PC-3 (cell line): ENCODE measurements around the gene HIGD2A. TPM values are rescaled to one million over a fixed set of nuclear protein-coding genes. Genes with fewer than 3 reads are reported as not detected.

ENCODE experiments used
- ATAC-seq: fragments of 200-7000 bp; cut with Tn5 transposase; 2 replicates; pipeline ENCODE4 v1.9.1; 2020; ENCODE audit warnings: mild to moderate bottlenecking, moderate library complexity
- Bru-seq: library from RNA; stranded (reverse); fragments of 400-500 nt; gene quantifications from one replicate; lab custom pipeline; 2021; lab: Mats Ljungman, UMichigan
- BruChase-seq, 2 experiments: library from RNA; stranded (reverse); fragments of 400-500 nt; gene quantifications; one replicate each; lab custom pipeline; 2021; lab: Mats Ljungman, UMichigan
- BruUV-seq: library from RNA; stranded (reverse); fragments of 400-500 nt; replicated peaks from 2 replicates; lab custom pipeline; 2021; lab: Mats Ljungman, UMichigan
- CTCF ChIA-PET: fragments of 300-600 bp; sonication (Branson Sonifier 250); formaldehyde crosslinking; loops from one replicate; lab custom pipeline; 2022; ENCODE audit warnings: antibody characterized with exemption; lab: Charles Lee
- POLR2A ChIA-PET: fragments of 300-600 bp; sonication (Branson Sonifier 250); formaldehyde crosslinking; loops from one replicate; lab custom pipeline; 2022; ENCODE audit warnings: antibody characterized with exemption; ENCODE audit not compliant: unreplicated experiment; lab: Charles Lee
- DNase-seq: peaks from one replicate; pipeline ENCODE4 v3.0.0-alpha.2; 2015
- H2AFZ ChIP-seq: fragments of 300-600 bp; sonication (generic); 2 replicates; pipeline ENCODE4 v1.6.0; 2016; ENCODE audit warnings: antibody characterized with exemption, low read length
- H3F3A ChIP-seq: fragments of 300-600 bp; sonication (generic); one replicate; pipeline ENCODE4 v1.6.0; 2017; ENCODE audit warnings: antibody characterized with exemption, low read length, control low read depth, mild to moderate bottlenecking; ENCODE audit not compliant: unreplicated experiment
- H3K27ac ChIP-seq: fragments of 300-600 bp; sonication (generic); 2 replicates; pipeline ENCODE4 v1.5.1; 2016; ENCODE audit warnings: mild to moderate bottlenecking, low read length
- H3K27me3 ChIP-seq: fragments of 300-600 bp; sonication (generic); 2 replicates; pipeline ENCODE4 v1.6.1; 2016; ENCODE audit warnings: low read length, mixed read lengths
- H3K36me3 ChIP-seq: fragments of 300-600 bp; sonication (generic); 2 replicates; pipeline ENCODE4 v1.6.1; 2016; ENCODE audit warnings: low read depth, mixed run types, low read length, mixed read lengths
- H3K4me1 ChIP-seq: fragments of 300-600 bp; sonication (generic); 2 replicates; pipeline ENCODE4 v1.5.1; 2016; ENCODE audit warnings: low read length; ENCODE audit not compliant: insufficient read depth
- H3K4me2 ChIP-seq: fragments of 300-600 bp; sonication (generic); 2 replicates; pipeline ENCODE4 v1.6.0; 2016; ENCODE audit warnings: low read length
- H3K4me3 ChIP-seq: fragments of 300-600 bp; sonication (generic); 2 replicates; pipeline ENCODE4 v1.5.1; 2016; ENCODE audit warnings: mild to moderate bottlenecking, low read length, mixed read lengths
- H3K79me2 ChIP-seq: fragments of 300-600 bp; sonication (generic); 2 replicates; pipeline ENCODE4 v1.6.1; 2017; ENCODE audit warnings: low read length, mixed read lengths
- H3K9ac ChIP-seq: fragments of 300-600 bp; sonication (generic); 2 replicates; pipeline ENCODE4 v1.6.0; 2016; ENCODE audit warnings: mild to moderate bottlenecking, low read length
- H3K9me2 ChIP-seq: fragments of 300-600 bp; sonication (generic); replicated peaks from 2 replicates; pipeline ENCODE4 v1.6.1; 2016; ENCODE audit warnings: mixed run types, low read length, mixed read lengths
- H3K9me3 ChIP-seq: fragments of 300-600 bp; sonication (generic); 2 replicates; pipeline ENCODE4 v1.6.1; 2016; ENCODE audit warnings: low read length, mixed read lengths
- H4K20me1 ChIP-seq: fragments of 300-600 bp; sonication (generic); 2 replicates; pipeline ENCODE4 v1.6.1; 2016; ENCODE audit warnings: low read length, mixed read lengths
- EZH2 ChIP-seq: fragments of 300-600 bp; sonication (generic); IDR thresholded peaks from one replicate; pipeline ENCODE4 v1.6.1; 2017; ENCODE audit warnings: antibody characterized with exemption, mild to moderate bottlenecking, low read length; ENCODE audit not compliant: unreplicated experiment
- EZH2phosphoT487 ChIP-seq: fragments of 300-600 bp; sonication (generic); IDR thresholded peaks from 2 replicates; pipeline ENCODE4 v1.6.1; 2018; ENCODE audit warnings: mild to moderate bottlenecking, antibody characterized with exemption, low read length, borderline replicate concordance
- intact Hi-C: fragments of 100-400 bp; cut with micrococcal nuclease; formaldehyde crosslinking; loops from 2 replicates; pipeline ENCODE4 v1.9.0; 2023
- long read RNA-seq: library from polyadenylated mRNA; unstranded; transcript quantifications from one replicate; pipeline ENCODE4 v2.0.0, GENCODE V29; 2021; ENCODE audit not compliant: unreplicated experiment
- total RNA-seq: library from RNA; depleted of rRNA; stranded (reverse); fragments of >200 nt; gene quantifications from 2 replicates; pipeline ENCODE4 v1.2.3, GENCODE V29; 2014; rRNA removed
- TF ChIP-seq, protein P1 (sequence below): fragments of 300-600 bp; sonication (generic); conservative IDR thresholded peaks from 2 replicates; pipeline ENCODE4 v1.5.1; 2017; ENCODE audit warnings: antibody characterized with exemption, low read depth, mild to moderate bottlenecking, low read length

HIGD2A gene, protein sequence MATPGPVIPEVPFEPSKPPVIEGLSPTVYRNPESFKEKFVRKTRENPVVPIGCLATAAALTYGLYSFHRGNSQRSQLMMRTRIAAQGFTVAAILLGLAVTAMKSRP
- total RNA-seq, result 164 and 174 TPM in 2 replicates
- percentile 98 among the genes with signal in this experiment for Bru-seq, nascent RNA
- percentile 99 among the genes with signal in this experiment for BruChase-seq, experiment 1, labeled RNA remaining after a 6-hour chase
- percentile 98 among the genes with signal in this experiment for BruChase-seq, experiment 2, labeled RNA remaining after a 2-hour chase
- long read RNA-seq, transcript HIGD2A-201 (2 exons, 668 nt), result major isoform, 120 of 120 reads
- long read RNA-seq, partial matches to known transcripts, result 0 of 120 reads
- long read RNA-seq, other reads (novel, unspliced or antisense), result 0 of 120 reads

DNA sequence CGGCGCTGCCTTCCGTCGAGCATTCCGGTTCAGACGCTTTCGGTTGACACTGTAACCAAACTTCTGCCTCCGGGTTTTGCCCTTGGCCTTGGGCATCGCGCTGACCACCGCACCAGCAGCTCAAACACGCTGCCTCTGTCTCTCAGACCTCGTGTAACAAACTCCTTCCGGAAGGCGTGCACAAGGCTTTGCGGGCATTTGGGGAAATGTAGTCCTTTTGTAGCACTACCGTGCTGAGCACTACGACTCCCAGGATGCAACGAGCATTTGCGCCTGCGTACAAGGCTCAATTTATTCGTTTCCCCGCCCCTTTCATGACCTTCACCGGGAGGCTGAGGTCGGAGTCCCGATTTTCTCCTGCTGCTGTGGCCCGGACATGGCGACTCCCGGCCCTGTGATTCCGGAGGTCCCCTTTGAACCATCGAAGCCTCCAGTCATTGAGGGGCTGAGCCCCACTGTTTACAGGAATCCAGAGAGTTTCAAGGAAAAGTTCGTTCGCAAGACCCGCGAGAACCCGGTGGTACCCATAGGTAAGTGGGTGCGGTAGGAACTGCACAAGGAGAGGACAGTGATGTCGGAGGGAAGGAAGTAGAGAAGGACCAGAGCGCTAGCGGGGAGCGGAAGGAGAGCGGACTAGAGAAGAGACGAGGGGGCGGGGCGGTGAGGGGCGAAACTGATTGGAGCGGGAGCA, at the start of gene HIGD2A, which contains the start of gene NOP16:
HIGD2A (plus strand) TSS at position 308 of the 691 bp plus-strand sequence; CDS start at position 377, 69 bp downstream.
NOP16 (minus strand) TSS at position 155 of the 691 bp plus-strand sequence; CDS start at position 96, 59 bp downstream.
- intact Hi-C loops, result loop anchor here (1.0 kb wide), 3 partner anchors 60 to 190 kb away; partner anchors contain the start of genes FAF2 and RNF44
- POLR2A ChIA-PET, result interaction anchor here (0.5 kb wide), 1 partner anchor 280 kb away, joined by 3 read pairs; no protein-coding TSS in a partner anchor
- peak within 1 kb of the TSS; percentile 97 for H2AFZ ChIP-seq

DNA sequence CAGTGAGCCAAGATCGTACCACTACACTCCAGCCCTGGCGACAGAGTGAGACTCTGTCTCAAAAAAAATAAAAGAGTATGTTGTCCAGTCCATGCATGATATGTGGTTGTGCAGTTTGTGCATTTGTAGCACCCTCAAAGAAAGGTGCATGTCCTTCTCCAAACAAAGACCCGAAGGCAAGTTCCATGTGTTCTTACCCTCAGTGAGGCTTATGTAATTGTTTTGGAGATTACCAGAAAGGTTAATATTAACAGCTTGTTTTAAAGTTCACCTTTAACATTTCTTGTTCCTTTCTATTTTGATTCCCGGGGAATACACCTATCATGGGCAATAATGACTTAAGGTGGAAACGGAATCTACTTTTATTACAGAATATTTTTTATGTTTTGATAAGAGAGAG, 49.2 kb upstream of the HIGD2A start:
- H3K9me3 ChIP-seq, result no peaks in the 10 kb centered on the region
- no peaks in the 10 kb centered on the region for H3F3A ChIP-seq
- no peak overlapping the region for H3K4me2 ChIP-seq
- H3K27ac ChIP-seq, result no peak overlapping the region
- H3K9me2 ChIP-seq, result no peaks in the 10 kb centered on the region
- H3K27me3 ChIP-seq, result no peaks in the 10 kb centered on the region
- H3K36me3 ChIP-seq, result peaks cover under 1% of the 10 kb centered on the region; the same call in 1 of the 2 replicates
- DNase-seq (no peak), ATAC-seq (no peak)
- no TSS peak for BruUV-seq
- ChIA-PET CTCF (no interaction called here), POLR2A (no interaction called here)
- no peaks in the 10 kb centered on the region for H4K20me1 ChIP-seq
- no peaks in the 10 kb centered on the region for H3K4me1 ChIP-seq
- intact Hi-C loops, result no loop called here
- TF ChIP-seq EZH2 (no peak), EZH2phosphoT487 (no peak)
- TF ChIP-seq, protein P1, sequence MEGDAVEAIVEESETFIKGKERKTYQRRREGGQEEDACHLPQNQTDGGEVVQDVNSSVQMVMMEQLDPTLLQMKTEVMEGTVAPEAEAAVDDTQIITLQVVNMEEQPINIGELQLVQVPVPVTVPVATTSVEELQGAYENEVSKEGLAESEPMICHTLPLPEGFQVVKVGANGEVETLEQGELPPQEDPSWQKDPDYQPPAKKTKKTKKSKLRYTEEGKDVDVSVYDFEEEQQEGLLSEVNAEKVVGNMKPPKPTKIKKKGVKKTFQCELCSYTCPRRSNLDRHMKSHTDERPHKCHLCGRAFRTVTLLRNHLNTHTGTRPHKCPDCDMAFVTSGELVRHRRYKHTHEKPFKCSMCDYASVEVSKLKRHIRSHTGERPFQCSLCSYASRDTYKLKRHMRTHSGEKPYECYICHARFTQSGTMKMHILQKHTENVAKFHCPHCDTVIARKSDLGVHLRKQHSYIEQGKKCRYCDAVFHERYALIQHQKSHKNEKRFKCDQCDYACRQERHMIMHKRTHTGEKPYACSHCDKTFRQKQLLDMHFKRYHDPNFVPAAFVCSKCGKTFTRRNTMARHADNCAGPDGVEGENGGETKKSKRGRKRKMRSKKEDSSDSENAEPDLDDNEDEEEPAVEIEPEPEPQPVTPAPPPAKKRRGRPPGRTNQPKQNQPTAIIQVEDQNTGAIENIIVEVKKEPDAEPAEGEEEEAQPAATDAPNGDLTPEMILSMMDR, result no peak
- H2AFZ ChIP-seq, result no peak overlapping the region
- H3K9ac ChIP-seq, result no peak overlapping the region
- H3K79me2 ChIP-seq, result no peaks in the 10 kb centered on the region
- H3K4me3 ChIP-seq, result no peak overlapping the region

More for the DNA sequence above, at the start of gene HIGD2A, which contains the start of gene NOP16:
- peaks cover 14% of the 10 kb centered on the region for H3K4me1 ChIP-seq
- DNase-seq (peak; percentile 99), ATAC-seq (peak; percentile 83)
- H3K4me2 ChIP-seq, result peak within 1 kb of the TSS; percentile 99
- TF ChIP-seq EZH2phosphoT487 (no peak), EZH2 (no peak)
- TF ChIP-seq, protein P1, result no peak
- peak within 1 kb of the TSS; percentile 94 for H3K27ac ChIP-seq
- no peaks in the 10 kb centered on the region for H3K27me3 ChIP-seq
- CTCF ChIA-PET, result no interaction called here
- H3K9me2 ChIP-seq, result no peaks in the 10 kb centered on the region
- H3K79me2 ChIP-seq, result peaks cover 67% of the 10 kb centered on the region
- peak within 1 kb of the TSS; percentile 98 for H3K9ac ChIP-seq
- H3K36me3 ChIP-seq, result peaks cover 56% of the 10 kb centered on the region
- no peaks in the 10 kb centered on the region for H3F3A ChIP-seq
- no TSS peak for BruUV-seq
- no peaks in the 10 kb centered on the region for H3K9me3 ChIP-seq
- H4K20me1 ChIP-seq, result peaks cover 32% of the 10 kb centered on the region
- peak within 1 kb of the TSS; percentile 94 for H3K4me3 ChIP-seq
